ENCODE results near the gene AHI1.

GRCh38 chr6:135411849-135412248 is 85.7 kb downstream of the AHI1 start:
- TF ChIP-seq ZNF121 (tag by site-specific recombination; IDR thresholded peaks at IDR 0.05) (no peak), ZNF350 (tag by site-specific recombination; IDR thresholded peaks at IDR 0.05) (no peak), CTCF (tag by site-specific recombination; IDR thresholded peaks at IDR 0.05) (no peak), PRDM1 (tag by site-specific recombination; IDR thresholded peaks at IDR 0.05) (no peak), ZBTB26 (tag by site-specific recombination; optimal IDR thresholded peaks at IDR 0.05) (no peak), ZNF292 (tag by site-specific recombination; IDR thresholded peaks at IDR 0.05; ENCODE audit: borderline replicate concordance, low read depth) (no peak), ZFP41 (tag by site-specific recombination; IDR thresholded peaks at IDR 0.05; ENCODE audit: borderline replicate concordance) (no peak)

All from HEK293 (cell line).